MCF 10A (cell line): Measurements from ENCODE around the gene RTP3. TPM values are rescaled to one million over a fixed set of nuclear protein-coding genes. Genes with fewer than 3 reads are reported as not detected.

Experiments used
- BruUV-seq: library from RNA; stranded (reverse); fragments of 400-500 nt; replicated peaks from 2 replicates; lab custom pipeline; 2021; lab: Mats Ljungman, UMichigan
- CTCF ChIA-PET: fragments of 300-600 bp; sonication (Branson Sonifier 250); formaldehyde crosslinking; extraction: SDS; loops from one replicate; lab custom pipeline; 2021; ENCODE audit warnings: antibody characterized with exemption, inconsistent platforms; lab: Yijun Ruan, JAX
- POLR2A ChIA-PET: fragments of 300-600, 350-650 bp; sonication (Branson Sonifier 250); formaldehyde crosslinking; extraction: SDS; loops from one replicate; lab custom pipeline; 2020; ENCODE audit warnings: antibody characterized with exemption, inconsistent platforms; lab: Yijun Ruan, JAX
- DNase-seq: peaks from one replicate; pipeline ENCODE4 v3.0.0-alpha.2; 2018; ENCODE audit not compliant: unreplicated experiment
- H3K27ac Mint-ChIP-seq: one replicate; pipeline ENCODE4 v1.8.0; 2022; ENCODE audit warnings: mild to moderate bottlenecking, low read depth, mixed read lengths; ENCODE audit not compliant: unreplicated experiment
- H3K27me3 Mint-ChIP-seq: one replicate; pipeline ENCODE4 v1.8.0; 2022; ENCODE audit warnings: mixed read lengths; ENCODE audit not compliant: insufficient read depth, unreplicated experiment
- H3K36me3 Mint-ChIP-seq: one replicate; pipeline ENCODE4 v1.8.0; 2022; ENCODE audit warnings: mild to moderate bottlenecking, moderate library complexity, mixed read lengths; ENCODE audit not compliant: insufficient read depth, unreplicated experiment
- H3K4me1 Mint-ChIP-seq: one replicate; pipeline ENCODE4 v1.8.0; 2022; ENCODE audit warnings: mixed read lengths; ENCODE audit not compliant: insufficient read depth, unreplicated experiment
- H3K4me3 Mint-ChIP-seq: one replicate; pipeline ENCODE4 v1.8.0; 2022; ENCODE audit warnings: mild to moderate bottlenecking, moderate library complexity, mixed read lengths; ENCODE audit not compliant: unreplicated experiment
- H3K9me3 Mint-ChIP-seq: one replicate; pipeline ENCODE4 v1.8.0; 2022; ENCODE audit warnings: mixed read lengths; ENCODE audit not compliant: unreplicated experiment
- intact Hi-C: fragments of 100-400 bp; cut with micrococcal nuclease; formaldehyde crosslinking; loops from 2 replicates; pipeline ENCODE4 v1.14.1; 2022
- total RNA-seq: library from RNA; stranded (reverse); gene quantifications from 2 replicates; pipeline ENCODE4 v1.2.3, GENCODE V29; 2022
- TF ChIP-seq, protein P1 (sequence below): fragments of 200-600 bp; IDR thresholded peaks from one replicate; pipeline ENCODE4 v1.8.0; 2022; ENCODE audit warnings: antibody characterized with exemption, mild to moderate bottlenecking; ENCODE audit not compliant: unreplicated experiment

RTP3 gene
- total RNA-seq, 1 experiment from 2014 or later: not detected

DNA sequence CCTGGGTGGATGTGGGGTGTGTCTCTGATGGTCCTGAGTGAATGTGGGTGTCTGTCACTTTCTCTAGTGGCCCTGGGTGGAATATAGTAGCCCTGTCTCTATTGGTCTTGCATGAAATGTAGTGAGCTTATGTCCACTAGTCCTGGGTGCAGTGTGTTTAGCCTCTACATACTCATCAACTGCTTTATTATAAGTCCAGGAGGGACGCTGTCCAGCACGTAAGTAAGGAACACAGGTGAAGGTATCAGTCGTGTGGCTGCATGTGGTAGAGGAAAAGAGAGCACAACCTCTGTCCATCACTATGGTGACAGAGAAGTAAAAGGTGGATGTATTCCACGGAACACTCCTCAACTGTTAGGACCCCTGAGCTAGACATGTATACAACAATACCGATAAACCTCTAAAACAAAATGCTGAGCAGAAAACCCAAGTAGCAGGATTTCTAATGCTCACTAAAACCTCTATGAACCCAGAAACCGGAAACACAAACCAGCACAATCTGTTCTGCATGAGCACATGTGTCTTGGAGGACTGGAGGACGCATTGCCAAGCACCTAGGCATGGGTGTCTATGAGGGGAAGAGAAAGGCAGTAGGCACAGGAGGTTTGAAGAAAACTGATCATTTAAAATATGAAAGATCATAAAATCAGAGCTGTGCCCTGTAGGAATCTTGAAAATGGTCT lies 44.1 kb upstream of the RTP3 start:
- Mint-ChIP-seq H3K4me3 (no peak overlapping the region), H3K27me3 (peaks cover 46% of the 10 kb centered on the region), H3K4me1 (no peaks in the 10 kb centered on the region), H3K27ac (no peak overlapping the region), H3K36me3 (no peaks in the 10 kb centered on the region), H3K9me3 (no peaks in the 10 kb centered on the region)
- no TSS peak for BruUV-seq
- TF ChIP-seq, protein P1, sequence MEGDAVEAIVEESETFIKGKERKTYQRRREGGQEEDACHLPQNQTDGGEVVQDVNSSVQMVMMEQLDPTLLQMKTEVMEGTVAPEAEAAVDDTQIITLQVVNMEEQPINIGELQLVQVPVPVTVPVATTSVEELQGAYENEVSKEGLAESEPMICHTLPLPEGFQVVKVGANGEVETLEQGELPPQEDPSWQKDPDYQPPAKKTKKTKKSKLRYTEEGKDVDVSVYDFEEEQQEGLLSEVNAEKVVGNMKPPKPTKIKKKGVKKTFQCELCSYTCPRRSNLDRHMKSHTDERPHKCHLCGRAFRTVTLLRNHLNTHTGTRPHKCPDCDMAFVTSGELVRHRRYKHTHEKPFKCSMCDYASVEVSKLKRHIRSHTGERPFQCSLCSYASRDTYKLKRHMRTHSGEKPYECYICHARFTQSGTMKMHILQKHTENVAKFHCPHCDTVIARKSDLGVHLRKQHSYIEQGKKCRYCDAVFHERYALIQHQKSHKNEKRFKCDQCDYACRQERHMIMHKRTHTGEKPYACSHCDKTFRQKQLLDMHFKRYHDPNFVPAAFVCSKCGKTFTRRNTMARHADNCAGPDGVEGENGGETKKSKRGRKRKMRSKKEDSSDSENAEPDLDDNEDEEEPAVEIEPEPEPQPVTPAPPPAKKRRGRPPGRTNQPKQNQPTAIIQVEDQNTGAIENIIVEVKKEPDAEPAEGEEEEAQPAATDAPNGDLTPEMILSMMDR: no peak
- DNase-seq: no peak
- intact Hi-C loops: no loop called here
- ChIA-PET POLR2A (interaction anchor here (0.7 kb wide), 1 partner anchor 1834 kb away, joined by 3 read pairs; no protein-coding TSS in a partner anchor), CTCF (interaction anchor here (0.9 kb wide), 1 partner anchor 10 kb away, joined by 3 read pairs; no protein-coding TSS in a partner anchor)

DNA sequence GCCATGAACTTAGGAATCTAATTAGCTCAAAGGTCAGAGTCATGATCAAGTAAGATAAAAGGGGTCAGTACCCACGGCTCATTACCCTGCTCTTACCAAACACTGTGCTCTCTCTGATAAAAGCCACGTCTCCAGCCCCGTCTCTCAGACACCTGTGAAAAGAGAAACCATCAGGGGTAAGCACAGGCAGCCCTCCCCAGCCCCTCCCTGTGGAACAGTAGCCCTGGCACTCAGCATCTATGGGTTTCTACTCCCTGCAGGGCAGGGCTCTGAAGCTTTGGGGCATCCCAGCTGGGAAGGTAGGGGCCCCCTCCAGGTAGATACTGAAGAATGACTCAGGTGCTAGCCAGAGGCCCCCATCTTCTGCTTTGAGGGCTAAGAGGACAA lies 43.6 kb upstream of the RTP3 start:
- Mint-ChIP-seq H3K27me3 (peaks cover 48% of the 10 kb centered on the region), H3K9me3 (no peaks in the 10 kb centered on the region), H3K27ac (no peak overlapping the region), H3K4me3 (no peak overlapping the region), H3K4me1 (no peaks in the 10 kb centered on the region), H3K36me3 (no peaks in the 10 kb centered on the region)
- ChIA-PET POLR2A (no interaction called here), CTCF (interaction anchor here (0.9 kb wide), 1 partner anchor 9 kb away, joined by 3 read pairs; no protein-coding TSS in a partner anchor)
- intact Hi-C loops: no loop called here
- TF ChIP-seq, protein P1: no peak
- no peak for DNase-seq
- no TSS peak for BruUV-seq

DNA sequence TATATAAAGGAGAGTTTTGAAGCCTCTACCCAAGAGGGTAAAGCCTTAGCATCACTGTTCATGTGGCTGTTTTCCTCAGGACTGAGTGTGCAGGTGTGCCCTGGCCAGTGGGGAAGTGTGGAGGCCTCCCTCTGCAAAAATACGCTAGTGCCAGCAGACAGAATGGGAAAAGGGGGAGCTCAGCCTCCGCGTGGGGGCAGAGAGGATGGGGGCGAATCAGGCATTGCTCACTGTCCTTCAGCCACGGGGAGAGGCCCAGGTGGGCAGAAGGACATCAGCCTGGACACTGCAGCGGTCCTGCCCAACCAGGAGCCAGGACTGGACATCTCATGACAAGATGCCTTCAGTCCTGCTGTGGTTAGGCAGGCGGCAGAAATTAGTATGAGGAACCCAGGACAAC lies 43.2 kb upstream of the RTP3 start:
- POLR2A ChIA-PET: no interaction called here
- Mint-ChIP-seq H3K4me3 (no peak overlapping the region), H3K36me3 (no peaks in the 10 kb centered on the region), H3K27me3 (peaks cover 52% of the 10 kb centered on the region), H3K9me3 (no peaks in the 10 kb centered on the region), H3K27ac (no peak overlapping the region), H3K4me1 (no peaks in the 10 kb centered on the region)
- TF ChIP-seq, protein P1: no peak
- DNase-seq: no peak
- intact Hi-C loops: no loop called here
- CTCF ChIA-PET: no interaction called here
- BruUV-seq: no TSS peak

DNA sequence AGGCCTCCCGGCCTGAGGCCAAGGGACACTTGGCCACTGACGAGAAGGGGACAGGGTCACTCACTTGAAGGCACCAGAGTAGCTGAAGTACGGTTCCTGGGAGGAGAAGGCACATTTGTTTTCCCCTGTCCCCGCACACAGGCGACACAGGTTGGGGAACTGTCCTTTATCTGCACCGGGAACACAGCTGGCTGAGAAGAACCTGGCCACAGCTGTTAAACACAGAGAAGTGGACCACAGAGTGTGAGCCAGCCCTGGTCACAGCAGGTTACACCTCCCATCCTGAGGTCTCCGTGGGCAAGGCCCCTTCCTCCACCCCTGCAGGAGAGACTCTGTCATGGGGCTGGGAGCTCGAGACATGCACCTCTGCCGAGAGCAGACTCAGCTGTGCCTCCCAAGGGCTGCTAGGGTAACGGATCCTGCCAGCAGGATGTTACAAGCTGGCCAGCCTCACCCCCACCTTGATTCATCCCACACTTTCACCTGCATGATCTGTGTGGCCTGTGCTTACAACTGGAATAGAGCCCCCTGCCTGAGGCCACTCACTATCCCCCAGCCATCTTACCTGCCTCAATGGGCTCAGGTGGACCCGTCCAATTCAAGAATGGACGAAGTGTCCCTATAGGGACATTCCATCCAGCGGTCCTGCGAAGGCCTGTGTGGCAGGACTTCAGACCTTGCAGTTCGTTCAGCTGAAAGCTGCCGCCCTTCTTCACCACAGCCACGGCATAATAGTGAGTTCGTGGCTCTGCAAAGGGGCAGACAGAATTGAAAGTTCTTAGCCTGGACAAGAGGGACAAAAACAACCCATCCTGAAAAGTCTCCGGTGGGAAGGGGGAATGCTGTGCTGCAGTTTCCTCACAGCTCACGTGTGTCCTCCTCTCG lies 42.3 kb upstream of the RTP3 start:
- Mint-ChIP-seq H3K36me3 (no peaks in the 10 kb centered on the region), H3K27ac (no peak overlapping the region), H3K27me3 (peaks cover 60% of the 10 kb centered on the region), H3K9me3 (peaks cover 3% of the 10 kb centered on the region), H3K4me1 (no peaks in the 10 kb centered on the region), H3K4me3 (no peak overlapping the region)
- intact Hi-C loops: no loop called here
- CTCF ChIA-PET: no interaction called here
- no TSS peak for BruUV-seq
- DNase-seq: no peak
- TF ChIP-seq, protein P1: no peak
- POLR2A ChIA-PET: no interaction called here
